OCI-M1 (cell line): ENCODE measurements around the gene SFT2D2.

Experiments used
- DNase-seq: peaks from one replicate; lab custom pipeline; 2025; lab: John Stamatoyannopoulos, UW

SFT2D2 gene

GRCh38 chr1:168223261-168223660 is 2.5 kb upstream of the SFT2D2 start:
- peak; percentile 22 for DNase-seq

GRCh38 chr1:168223681-168224540 is 1.9 kb upstream of the SFT2D2 start:
- peak; percentile 30 for DNase-seq

GRCh38 chr1:168224991-168225390 is 813 bp upstream of the SFT2D2 start:
- peak; percentile 47 for DNase-seq

GRCh38 chr1:168227620-168228019 is 1.8 kb downstream of the SFT2D2 start:
- no peak for DNase-seq

- no peak for DNase-seq
These were observed 4.1 kb downstream of the SFT2D2 start for GRCh38 chr1:168229893-168230292.

- no peak for DNase-seq
These were observed 4.9 kb downstream of the SFT2D2 start for GRCh38 chr1:168230709-168231108.

GRCh38 chr1:168234846-168235547 is 9.2 kb downstream of the SFT2D2 start:
- DNase-seq: peak; percentile 83

- DNase-seq: no peak
These were observed 9.7 kb downstream of the SFT2D2 start for GRCh38 chr1:168235548-168235885.

GRCh38 chr1:168235937-168236336 is 10.1 kb downstream of the SFT2D2 start:
- no peak for DNase-seq

- no peak for DNase-seq
These were observed 11.2 kb downstream of the SFT2D2 start for GRCh38 chr1:168236836-168237611.

- DNase-seq: no peak
These were observed 17.4 kb downstream of the SFT2D2 start for GRCh38 chr1:168243198-168243597.

- no peak for DNase-seq
These were observed 17.9 kb downstream of the SFT2D2 start for GRCh38 chr1:168243636-168244212.

- DNase-seq: no peak
These were observed 19.2 kb downstream of the SFT2D2 start for GRCh38 chr1:168245042-168245441.

- no peak for DNase-seq
These were observed 20.7 kb downstream of the SFT2D2 start for GRCh38 chr1:168246506-168246905.

- no peak for DNase-seq
These were observed 26.5 kb downstream of the SFT2D2 start for GRCh38 chr1:168252204-168252733.

- DNase-seq: no peak
These were observed 30.4 kb downstream of the SFT2D2 start for GRCh38 chr1:168256164-168256563.

GRCh38 chr1:168257397-168257796 is 31.6 kb downstream of the SFT2D2 start:
- no peak for DNase-seq

GRCh38 chr1:168259567-168259966 is 33.8 kb downstream of the SFT2D2 start:
- DNase-seq: no peak

GRCh38 chr1:168260393-168260792 is 34.6 kb downstream of the SFT2D2 start:
- no peak for DNase-seq

- no peak for DNase-seq
These were observed 35.6 kb downstream of the SFT2D2 start for GRCh38 chr1:168261390-168261789.

GRCh38 chr1:168263130-168263529 is 37.3 kb downstream of the SFT2D2 start:
- no peak for DNase-seq

- DNase-seq: no peak
These were observed 38.5 kb downstream of the SFT2D2 start for GRCh38 chr1:168264296-168264695.
